WTC11 (cell line): ENCODE measurements around the gene MSI2.

Experiments used
- CTCF ChIP-seq: fragments of 200-600 bp; IDR thresholded peaks from 2 replicates; pipeline ENCODE4 v1.8.0; 2022; ENCODE audit warnings: antibody characterized with exemption
- ELF4 ChIP-seq: sonication (generic); formaldehyde crosslinking; IDR thresholded peaks from 2 replicates; pipeline ENCODE4 v1.8.1; 2022; ENCODE audit warnings: low read depth, mild to moderate bottlenecking, moderate library complexity, missing genetic modification reagents
- ETV6 ChIP-seq: sonication (generic); formaldehyde crosslinking; IDR thresholded peaks from 2 replicates; pipeline ENCODE4 v1.8.1; 2022; ENCODE audit warnings: mild to moderate bottlenecking, missing genetic modification reagents
- FOXJ3 ChIP-seq: sonication (generic); formaldehyde crosslinking; IDR thresholded peaks from 2 replicates; pipeline ENCODE4 v1.9.0; 2021; ENCODE audit warnings: missing genetic modification reagents, mild to moderate bottlenecking, borderline replicate concordance
- IRF2 ChIP-seq: sonication (generic); formaldehyde crosslinking; IDR thresholded peaks from 2 replicates; pipeline ENCODE4 v1.8.0; 2022; ENCODE audit warnings: low read depth, missing genetic modification reagents, borderline replicate concordance
- JUN ChIP-seq: sonication (generic); formaldehyde crosslinking; IDR thresholded peaks from 2 replicates; pipeline ENCODE4 v1.8.0; 2023; ENCODE audit warnings: mild to moderate bottlenecking, missing genetic modification reagents
- NR1H2 ChIP-seq: sonication (generic); formaldehyde crosslinking; IDR thresholded peaks from 2 replicates; pipeline ENCODE4 v1.9.0; 2021; ENCODE audit warnings: mild to moderate bottlenecking, moderate library complexity, missing genetic modification reagents
- TCF7 ChIP-seq: sonication (generic); formaldehyde crosslinking; IDR thresholded peaks from 2 replicates; pipeline ENCODE4 v1.8.0; 2022; ENCODE audit warnings: mild to moderate bottlenecking, low read depth, missing genetic modification reagents, moderate library complexity
- USF2 ChIP-seq: sonication (generic); formaldehyde crosslinking; IDR thresholded peaks from 2 replicates; pipeline ENCODE4 v1.8.1; 2023; ENCODE audit warnings: mild to moderate bottlenecking, missing genetic modification reagents, moderate library complexity

GRCh38 chr17:57337390-57337789 is 81.1 kb downstream of the MSI2 start:
- TF ChIP-seq NR1H2 (CRISPR knock-in tag) (no peak), CTCF (no peak), USF2 (CRISPR knock-in tag) (no peak), ETV6 (CRISPR knock-in tag) (no peak), ELF4 (no peak), FOXJ3 (CRISPR knock-in tag) (no peak), TCF7 (CRISPR knock-in tag) (no peak), JUN (no peak), IRF2 (no peak)
